T-helper 1 cell treated with Interleukin-12 subunit alpha and Interleukin-12 subunit beta and Interleukin-4 antibody, amounts not matched to agents 30 μg/mL and 1 μg/mL, for 36 hours (primary cell): ENCODE data around the gene NKD1.

Source experiments
- H3K27ac Mint-ChIP-seq: one replicate; pipeline ENCODE4 v1.8.0; 2021; ENCODE audit warnings: mild to moderate bottlenecking, mixed read lengths
- H3K27me3 Mint-ChIP-seq: one replicate; pipeline ENCODE4 v1.8.0; 2021; ENCODE audit warnings: low read depth, mixed read lengths
- H3K36me3 Mint-ChIP-seq: one replicate; pipeline ENCODE4 v1.8.0; 2021; ENCODE audit warnings: low read depth, mixed read lengths
- H3K4me1 Mint-ChIP-seq: one replicate; pipeline ENCODE4 v1.8.0; 2021; ENCODE audit warnings: low read depth, mixed read lengths
- H3K4me3 Mint-ChIP-seq: one replicate; pipeline ENCODE4 v1.8.0; 2021; ENCODE audit warnings: mild to moderate bottlenecking, moderate library complexity, mixed read lengths
- H3K9me3 Mint-ChIP-seq: one replicate; pipeline ENCODE4 v1.8.0; 2021; ENCODE audit warnings: mixed read lengths

NKD1 gene

GRCh38 chr16:50607970-50608557 is 59.9 kb downstream of the NKD1 start:
- Mint-ChIP-seq H3K36me3 (no peaks in the 10 kb centered on the region), H3K27me3 (no peaks in the 10 kb centered on the region), H3K9me3 (no peaks in the 10 kb centered on the region), H3K4me1 (peaks cover 10% of the 10 kb centered on the region), H3K4me3 (no peak overlapping the region), H3K27ac (no peak overlapping the region)

GRCh38 chr16:50609049-50609448 is 60.9 kb downstream of the NKD1 start:
- H3K27me3 Mint-ChIP-seq: no peaks in the 10 kb centered on the region
- no peak overlapping the region for H3K4me3 Mint-ChIP-seq
- no peak overlapping the region for H3K27ac Mint-ChIP-seq
- peaks cover 5% of the 10 kb centered on the region for H3K4me1 Mint-ChIP-seq
- H3K36me3 Mint-ChIP-seq: no peaks in the 10 kb centered on the region
- H3K9me3 Mint-ChIP-seq: no peaks in the 10 kb centered on the region

DNA sequence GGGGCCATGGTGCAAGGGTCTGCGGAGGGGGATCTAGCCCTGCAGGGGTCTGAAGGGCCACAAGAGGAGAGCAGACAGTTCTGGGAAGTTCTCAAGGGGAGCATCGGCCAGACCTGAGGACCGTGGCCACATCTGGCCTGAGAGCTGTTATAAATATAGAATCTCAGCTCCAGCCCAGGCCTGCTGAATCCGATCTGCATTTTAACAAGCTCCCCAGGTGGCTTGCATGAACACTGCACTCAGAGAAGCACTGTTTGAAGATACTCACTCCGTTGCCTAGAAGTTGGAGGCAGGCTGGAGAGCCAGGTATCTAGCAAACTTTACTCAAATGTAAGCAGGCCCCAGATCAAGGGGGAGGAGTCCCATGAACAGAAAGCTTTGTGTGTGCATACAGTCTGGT is 61.3 kb downstream of the NKD1 start:
- peaks cover 5% of the 10 kb centered on the region for H3K4me1 Mint-ChIP-seq
- H3K9me3 Mint-ChIP-seq: no peaks in the 10 kb centered on the region
- H3K4me3 Mint-ChIP-seq: no peak overlapping the region
- H3K36me3 Mint-ChIP-seq: no peaks in the 10 kb centered on the region
- no peak overlapping the region for H3K27ac Mint-ChIP-seq
- no peaks in the 10 kb centered on the region for H3K27me3 Mint-ChIP-seq

DNA sequence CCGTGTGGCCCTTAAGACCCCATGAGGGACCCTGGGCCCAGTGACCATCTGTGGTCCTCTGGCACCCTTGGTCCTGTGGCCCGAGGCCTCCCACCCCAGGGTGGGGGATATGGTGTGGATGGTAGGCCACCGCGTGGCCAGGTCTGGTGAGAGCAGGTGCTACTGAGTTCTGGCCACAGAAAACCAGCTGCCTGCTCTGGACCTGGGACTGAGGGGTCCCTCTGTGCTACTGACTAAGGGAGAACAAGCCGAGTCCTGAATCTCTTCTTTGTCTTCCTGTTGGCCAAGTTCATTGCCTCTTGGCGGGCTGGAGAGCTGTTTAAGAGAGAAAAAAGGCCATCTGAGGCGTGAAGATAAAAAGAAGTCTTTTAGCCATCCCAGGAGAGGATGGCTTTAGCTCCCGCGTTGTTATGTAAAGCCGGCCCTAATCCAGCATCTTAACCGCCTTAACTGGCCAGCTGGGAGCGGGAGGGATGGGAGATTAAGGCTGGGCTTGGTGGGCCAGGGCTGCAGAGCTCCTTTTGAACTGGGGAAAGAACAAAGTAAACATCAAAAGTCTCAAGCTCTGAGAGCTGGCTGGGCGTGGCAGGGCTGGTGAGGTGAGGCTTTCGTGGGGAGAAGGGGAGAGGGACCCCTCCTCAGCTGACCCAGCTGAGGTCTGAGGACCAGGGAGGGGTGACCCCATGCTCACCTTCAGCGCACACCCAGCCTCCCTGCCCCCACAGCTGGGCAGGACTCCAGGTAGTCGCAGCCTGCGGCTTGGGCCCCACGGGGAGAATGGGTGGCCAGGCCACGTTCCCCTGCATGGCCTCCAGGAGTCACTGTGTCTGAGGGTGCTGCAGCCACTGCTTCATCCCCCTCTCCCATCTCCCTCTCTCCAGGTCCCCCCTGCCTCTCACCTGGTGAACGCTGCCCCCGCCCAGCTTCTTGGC is 62.4 kb downstream of the NKD1 start:
- H3K27ac Mint-ChIP-seq: no peak overlapping the region

DNA sequence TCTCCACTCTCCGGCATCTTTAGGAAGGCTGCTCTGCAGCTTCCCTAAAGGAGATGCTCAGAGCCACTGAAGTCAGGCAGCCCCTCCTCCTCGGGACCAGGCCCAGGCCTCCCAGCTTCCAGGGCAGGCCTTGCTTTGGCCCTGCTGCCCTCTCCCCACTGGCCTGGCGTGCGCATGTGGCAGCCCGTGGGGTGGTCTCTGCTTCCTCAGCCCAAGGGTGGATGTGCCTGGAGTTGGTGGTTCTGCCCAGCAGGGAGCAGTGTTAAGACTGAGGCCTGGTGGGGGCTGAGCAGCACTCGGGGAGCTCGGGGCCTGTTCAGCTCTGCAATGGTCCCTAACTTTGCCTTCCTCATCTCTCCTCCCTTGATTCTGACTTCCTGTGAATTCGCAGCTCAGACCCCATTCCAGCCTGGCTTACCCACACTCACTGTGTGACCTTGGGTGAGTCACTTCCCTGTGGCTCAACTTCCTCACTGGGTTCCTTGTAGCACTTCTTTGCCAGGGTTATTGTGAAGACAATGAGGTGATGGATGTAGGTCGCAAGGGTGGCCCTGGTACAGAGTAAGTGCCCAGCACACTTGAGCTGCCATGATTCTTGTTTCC is 63.2 kb downstream of the NKD1 start:
- Mint-ChIP-seq H3K36me3 (no peaks in the 10 kb centered on the region), H3K9me3 (no peaks in the 10 kb centered on the region), H3K4me3 (no peak overlapping the region), H3K4me1 (peaks cover 5% of the 10 kb centered on the region), H3K27ac (no peak overlapping the region), H3K27me3 (no peaks in the 10 kb centered on the region)

More for the DNA sequence above, 62.4 kb downstream of the NKD1 start:
- H3K27me3 Mint-ChIP-seq: no peaks in the 10 kb centered on the region
- no peaks in the 10 kb centered on the region for H3K36me3 Mint-ChIP-seq
- no peak overlapping the region for H3K4me3 Mint-ChIP-seq
- no peaks in the 10 kb centered on the region for H3K9me3 Mint-ChIP-seq
- peaks cover 5% of the 10 kb centered on the region for H3K4me1 Mint-ChIP-seq

DNA sequence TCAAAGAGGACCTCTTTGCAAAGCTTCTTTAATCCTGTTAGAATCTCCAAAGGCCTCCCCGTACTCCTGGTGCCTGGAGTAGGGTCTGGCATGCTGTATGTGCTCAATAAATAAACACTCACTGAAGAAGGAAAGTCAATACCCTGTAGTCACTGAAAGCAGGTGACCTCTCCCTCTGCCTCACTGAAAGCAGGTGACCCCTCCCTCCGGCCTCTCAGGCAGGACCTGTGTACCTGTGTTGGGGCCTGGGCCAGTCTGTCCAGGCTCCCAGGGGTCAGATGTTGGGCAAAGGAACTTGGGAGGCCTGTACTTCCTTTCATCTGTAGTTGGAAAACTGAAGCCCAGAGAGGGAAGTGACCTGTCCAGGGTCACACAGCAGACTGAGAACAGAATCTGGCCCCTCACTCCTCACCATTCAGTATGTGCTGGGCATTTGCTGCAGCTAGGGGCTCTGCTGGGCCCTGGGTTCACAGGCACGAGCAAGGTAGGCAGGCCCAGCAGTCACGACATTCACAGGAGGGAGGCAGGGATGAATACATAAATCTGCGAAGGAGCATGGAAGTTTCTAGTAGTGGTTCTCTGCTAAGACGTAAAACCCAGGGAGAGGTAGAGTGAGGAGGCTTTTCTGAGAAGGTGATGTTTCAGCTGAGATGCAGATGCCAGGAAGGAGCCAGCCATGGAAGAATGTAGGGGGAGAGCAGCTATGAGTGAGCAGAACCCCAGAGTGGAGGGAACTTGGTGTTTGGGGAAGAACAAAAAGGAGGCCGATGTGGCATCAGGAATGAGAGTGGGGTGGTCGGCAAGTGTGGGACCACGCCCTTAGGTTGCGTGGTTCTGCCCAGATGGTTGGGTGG is 64.0 kb downstream of the NKD1 start:
- Mint-ChIP-seq H3K27ac (no peak overlapping the region), H3K4me3 (no peak overlapping the region), H3K36me3 (no peaks in the 10 kb centered on the region), H3K9me3 (no peaks in the 10 kb centered on the region), H3K4me1 (peaks cover 9% of the 10 kb centered on the region), H3K27me3 (no peaks in the 10 kb centered on the region)

DNA sequence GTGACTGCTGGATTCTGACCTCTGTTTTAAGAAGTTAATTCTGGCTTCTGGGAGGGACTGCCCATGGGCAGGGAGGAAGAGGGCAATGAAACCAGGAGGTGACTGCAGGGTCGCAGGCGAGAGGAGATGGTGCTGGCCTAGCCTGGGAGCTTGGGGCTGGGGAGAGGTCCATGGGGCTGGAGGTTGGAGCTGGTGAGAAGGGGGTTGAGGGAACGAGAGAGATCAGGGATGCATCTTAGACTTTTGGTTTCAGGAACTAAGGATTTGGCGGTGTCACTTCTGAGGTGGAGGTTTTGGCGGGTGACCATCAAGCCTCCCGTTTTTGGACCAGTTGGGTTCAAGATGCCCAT is 64.6 kb downstream of the NKD1 start:
- H3K27ac Mint-ChIP-seq: no peak overlapping the region
- no peaks in the 10 kb centered on the region for H3K36me3 Mint-ChIP-seq
- no peak overlapping the region for H3K4me3 Mint-ChIP-seq

DNA sequence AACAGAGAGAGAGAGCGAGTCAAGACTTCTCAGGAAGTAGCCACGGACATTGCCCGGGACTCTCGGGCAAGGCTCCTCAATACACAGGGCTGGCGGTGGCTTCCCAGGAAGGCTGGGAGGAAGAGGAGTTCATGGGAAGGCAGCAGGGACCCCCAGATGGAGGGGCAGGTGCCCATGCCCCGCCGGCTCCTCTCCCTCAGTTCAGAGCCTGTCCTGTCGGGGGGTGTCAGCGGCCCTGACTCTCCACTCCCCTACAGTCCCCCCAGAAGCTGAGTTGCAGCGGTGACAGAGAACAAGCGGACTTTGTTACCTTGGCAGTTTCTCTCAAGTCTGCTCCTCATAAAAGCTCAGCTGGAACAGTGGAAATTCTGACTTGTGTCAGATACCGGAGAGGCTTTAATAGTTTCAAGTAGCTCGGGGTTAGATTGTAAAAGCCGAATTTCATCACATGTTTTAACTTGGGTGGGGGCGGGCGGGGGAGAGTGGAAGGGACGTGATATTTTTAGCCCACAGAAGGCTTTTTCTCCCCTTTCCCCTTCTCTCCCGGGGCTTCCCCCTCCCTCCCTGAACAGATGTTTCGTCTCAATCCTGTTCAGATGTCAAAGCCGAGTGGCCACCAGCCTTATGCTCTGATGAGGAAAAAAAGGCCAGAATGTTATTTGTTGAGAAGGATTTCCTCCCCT is 65.2 kb downstream of the NKD1 start:
- Mint-ChIP-seq H3K4me3 (no peak overlapping the region), H3K36me3 (no peaks in the 10 kb centered on the region), H3K27me3 (no peaks in the 10 kb centered on the region), H3K27ac (no peak overlapping the region), H3K9me3 (no peaks in the 10 kb centered on the region), H3K4me1 (peaks cover 11% of the 10 kb centered on the region)

More for the DNA sequence above, 64.6 kb downstream of the NKD1 start:
- peaks cover 11% of the 10 kb centered on the region for H3K4me1 Mint-ChIP-seq
- H3K27me3 Mint-ChIP-seq: no peaks in the 10 kb centered on the region
- H3K9me3 Mint-ChIP-seq: no peaks in the 10 kb centered on the region

- H3K27ac Mint-ChIP-seq: no peak overlapping the region
Measured at GRCh38 chr16:50613964-50614474, 65.8 kb downstream of the NKD1 start.

GRCh38 chr16:50614955-50615724 is 66.9 kb downstream of the NKD1 start:
- Mint-ChIP-seq H3K27ac (no peak overlapping the region), H3K27me3 (no peaks in the 10 kb centered on the region), H3K4me3 (no peak overlapping the region), H3K4me1 (peaks cover 11% of the 10 kb centered on the region), H3K36me3 (no peaks in the 10 kb centered on the region), H3K9me3 (no peaks in the 10 kb centered on the region)

More at GRCh38 chr16:50613964-50614474, 65.8 kb downstream of the NKD1 start:
- Mint-ChIP-seq H3K36me3 (no peaks in the 10 kb centered on the region), H3K4me3 (no peak overlapping the region), H3K9me3 (no peaks in the 10 kb centered on the region), H3K4me1 (peaks cover 11% of the 10 kb centered on the region), H3K27me3 (no peaks in the 10 kb centered on the region)

GRCh38 chr16:50615891-50616290 is 67.7 kb downstream of the NKD1 start:
- no peaks in the 10 kb centered on the region for H3K9me3 Mint-ChIP-seq
- peaks cover 11% of the 10 kb centered on the region for H3K4me1 Mint-ChIP-seq

GRCh38 chr16:50616386-50616785 is 68.2 kb downstream of the NKD1 start:
- H3K36me3 Mint-ChIP-seq: no peaks in the 10 kb centered on the region
- no peaks in the 10 kb centered on the region for H3K9me3 Mint-ChIP-seq
- H3K27ac Mint-ChIP-seq: no peak overlapping the region
- no peaks in the 10 kb centered on the region for H3K27me3 Mint-ChIP-seq
- H3K4me3 Mint-ChIP-seq: no peak overlapping the region
- peaks cover 11% of the 10 kb centered on the region for H3K4me1 Mint-ChIP-seq

More at GRCh38 chr16:50615891-50616290, 67.7 kb downstream of the NKD1 start:
- no peak overlapping the region for H3K27ac Mint-ChIP-seq
- no peaks in the 10 kb centered on the region for H3K27me3 Mint-ChIP-seq
- H3K36me3 Mint-ChIP-seq: no peaks in the 10 kb centered on the region
- H3K4me3 Mint-ChIP-seq: no peak overlapping the region
